GM18867 (cell line): Measurements from ENCODE around the gene DENND1B.
A peak's percentile ranks its signal among the peaks of the same experiment; 100 is the strongest.

ENCODE experiments used
- ATAC-seq: cut with Tn5 transposase; IDR thresholded peaks from one replicate; pipeline ENCODE4 v1.9.1; 2021; ENCODE audit warnings: mild to moderate bottlenecking, moderate library complexity; ENCODE audit not compliant: unreplicated experiment

The DENND1B gene

GRCh38 chr1:197775282-197776262 is at the start of gene DENND1B:
Gene DENND1B, minus strand, starts transcription at chr1:197775480. Its CDS starts 325 bp downstream, at chr1:197775155.
- ATAC-seq: peak; percentile 74

GRCh38 chr1:197814306-197814705 is 39.0 kb upstream of the DENND1B start:
- no peak for ATAC-seq

- no peak for ATAC-seq
Observed at GRCh38 chr1:197813741-197814140, 38.5 kb upstream of the DENND1B start.

- ATAC-seq: no peak
Observed at GRCh38 chr1:197811769-197812168, 36.5 kb upstream of the DENND1B start.

GRCh38 chr1:197810812-197811211 is 35.5 kb upstream of the DENND1B start:
- no peak for ATAC-seq

- ATAC-seq: peak; percentile 44
Observed at GRCh38 chr1:197808880-197809279, 33.6 kb upstream of the DENND1B start.

- ATAC-seq: no peak
Observed at GRCh38 chr1:197807739-197808453, 32.6 kb upstream of the DENND1B start.

GRCh38 chr1:197807216-197807615 is 31.9 kb upstream of the DENND1B start:
- ATAC-seq: peak; percentile 93

GRCh38 chr1:197806718-197807117 is 31.4 kb upstream of the DENND1B start:
- peak; percentile 42 for ATAC-seq

GRCh38 chr1:197801684-197802083 is 26.4 kb upstream of the DENND1B start:
- no peak for ATAC-seq

- no peak for ATAC-seq
Observed at GRCh38 chr1:197801111-197801482, 25.8 kb upstream of the DENND1B start.

- no peak for ATAC-seq
Observed at GRCh38 chr1:197800379-197801110, 25.3 kb upstream of the DENND1B start.

- no peak for ATAC-seq
Observed at GRCh38 chr1:197799271-197799670, 24.0 kb upstream of the DENND1B start.

- no peak for ATAC-seq
Observed at GRCh38 chr1:197798492-197798891, 23.2 kb upstream of the DENND1B start.

- ATAC-seq: no peak
Observed at GRCh38 chr1:197797010-197797409, 21.7 kb upstream of the DENND1B start.

GRCh38 chr1:197788741-197789739 is 13.8 kb upstream of the DENND1B start:
- ATAC-seq: no peak

GRCh38 chr1:197787623-197788536 is 12.6 kb upstream of the DENND1B start:
- no peak for ATAC-seq

GRCh38 chr1:197787056-197787455 is 11.8 kb upstream of the DENND1B start:
- no peak for ATAC-seq

GRCh38 chr1:197786280-197786679 is 11.0 kb upstream of the DENND1B start:
- no peak for ATAC-seq
